GM23338 (cell line): ENCODE results near the gene RPL31. TPM values are rescaled to one million over a fixed set of nuclear protein-coding genes. Genes with fewer than 3 reads are reported as not detected.

Experiments
- ATAC-seq: fragments of 200-7000 bp; cut with Tn5 transposase; 3 replicates; pipeline ENCODE4 v1.9.1; 2020
- DNase-seq: peaks from one replicate; pipeline ENCODE4 v3.0.0-alpha.2; 2015; ENCODE audit warnings: low spot score
- H2AFZ ChIP-seq: fragments of 200-600 bp; sonication (generic); 2 replicates; pipeline ENCODE4 v1.8.0; 2016; ENCODE audit warnings: antibody characterized with exemption, mild to moderate bottlenecking, moderate library complexity
- H3F3A ChIP-seq: fragments of 200-600 bp; sonication (generic); replicated peaks from 2 replicates; pipeline ENCODE4 v1.8.0; 2017; ENCODE audit warnings: antibody characterized with exemption, mixed run types, low read depth
- H3K27ac ChIP-seq: fragments of 200-600 bp; sonication (generic); 2 replicates; pipeline ENCODE4 v1.6.1; 2016; ENCODE audit warnings: low read depth
- H3K27me3 ChIP-seq: fragments of 200-600 bp; sonication (generic); 2 replicates; pipeline ENCODE4 v1.8.0; 2016; ENCODE audit warnings: mild to moderate bottlenecking, mixed run types, moderate library complexity; ENCODE audit not compliant: insufficient read depth
- H3K36me3 ChIP-seq: fragments of 200-600 bp; sonication (generic); 2 replicates; pipeline ENCODE4 v1.8.0; 2016; ENCODE audit warnings: mild to moderate bottlenecking; ENCODE audit not compliant: insufficient read depth
- H3K4me1 ChIP-seq: fragments of 200-600 bp; sonication (generic); 2 replicates; pipeline ENCODE4 v1.8.0; 2016; ENCODE audit warnings: mild to moderate bottlenecking, moderate library complexity; ENCODE audit not compliant: insufficient read depth
- H3K4me2 ChIP-seq: fragments of 200-600 bp; sonication (generic); 2 replicates; pipeline ENCODE4 v1.7.1; 2017; ENCODE audit warnings: mixed run types
- H3K4me3 ChIP-seq: fragments of 200-600 bp; sonication (generic); 2 replicates; pipeline ENCODE4 v1.6.1; 2016; ENCODE audit warnings: mixed run types
- H3K79me2 ChIP-seq: fragments of 200-600 bp; sonication (generic); replicated peaks from 2 replicates; pipeline ENCODE4 v1.8.0; 2017; ENCODE audit warnings: mild to moderate bottlenecking; ENCODE audit not compliant: insufficient read depth
- H3K9me2 ChIP-seq: fragments of 200-600 bp; sonication (generic); 2 replicates; pipeline ENCODE4 v1.8.0; 2017; ENCODE audit not compliant: insufficient read depth
- H4K20me1 ChIP-seq: fragments of 200-600 bp; sonication (generic); replicated peaks from 2 replicates; pipeline ENCODE4 v1.8.0; 2017; ENCODE audit warnings: mild to moderate bottlenecking; ENCODE audit not compliant: insufficient read depth
- H3K27ac Mint-ChIP-seq: 2 replicates; pipeline ENCODE4 v1.8.0; 2020; ENCODE audit warnings: inconsistent platforms, mild to moderate bottlenecking, moderate library complexity, mixed read lengths
- H3K27me3 Mint-ChIP-seq: 3 replicates; pipeline ENCODE4 v1.8.0; 2022; ENCODE audit warnings: low read depth, mild to moderate bottlenecking, moderate library complexity, mixed read lengths, inconsistent platforms; ENCODE audit not compliant: insufficient read depth, poor library complexity
- H3K36me3 Mint-ChIP-seq: 3 replicates; pipeline ENCODE4 v1.8.0; 2021; ENCODE audit warnings: low read depth, mild to moderate bottlenecking, inconsistent platforms, moderate library complexity, mixed read lengths
- H3K4me1 Mint-ChIP-seq: 3 replicates; pipeline ENCODE4 v1.8.0; 2020; ENCODE audit warnings: mild to moderate bottlenecking, inconsistent platforms, mixed read lengths
- H3K4me3 Mint-ChIP-seq: 3 replicates; pipeline ENCODE4 v1.8.0; 2021; ENCODE audit warnings: moderate library complexity, mild to moderate bottlenecking, inconsistent platforms, mixed read lengths
- H3K9me3 Mint-ChIP-seq: 3 replicates; pipeline ENCODE4 v1.8.0; 2020; ENCODE audit warnings: moderate library complexity, mild to moderate bottlenecking, inconsistent platforms, mixed read lengths
- CREB1 ChIP-seq: fragments of 250-450 bp; sonication (Bioruptor Pico); IDR thresholded peaks from 2 replicates; pipeline ENCODE4 v1.5.0; 2020; ENCODE audit warnings: low read depth, mild to moderate bottlenecking, moderate library complexity
- EZH2 ChIP-seq: fragments of 200-600 bp; sonication (generic); IDR thresholded peaks from one replicate; pipeline ENCODE4 v1.8.0; 2017; ENCODE audit warnings: antibody characterized with exemption, mild to moderate bottlenecking, low read depth; ENCODE audit not compliant: unreplicated experiment
- JUNB ChIP-seq: IDR thresholded peaks from one replicate; pipeline ENCODE4 v1.6.1; 2016; ENCODE audit warnings: antibody characterized with exemption; ENCODE audit not compliant: unreplicated experiment
- REST ChIP-seq: IDR thresholded peaks from one replicate; pipeline ENCODE4 v1.6.1; 2018; ENCODE audit warnings: antibody characterized with exemption; ENCODE audit not compliant: unreplicated experiment
- STAT1 ChIP-seq: IDR thresholded peaks from one replicate; pipeline ENCODE4 v1.6.1; 2016; ENCODE audit warnings: antibody characterized with exemption; ENCODE audit not compliant: unreplicated experiment
- polyA plus RNA-seq: library from polyadenylated mRNA; unstranded; fragments of >200 nt; fragmentation: Nextera tagmentation; extraction: Ambion mirVana; gene quantifications from 2 replicates; pipeline ENCODE4 v1.2.1, GENCODE V29; 2016
- total RNA-seq: library from RNA; depleted of rRNA; stranded (reverse); fragments of >200 nt; shearing (Covaris generic); gene quantifications from 2 replicates; pipeline ENCODE4 v1.2.3, GENCODE V29; 2014
- TF ChIP-seq, protein P1 (sequence below): fragments of 250-450 bp; sonication (Bioruptor Pico); IDR thresholded peaks from 2 replicates; pipeline ENCODE4 v1.5.0; 2020; ENCODE audit warnings: mild to moderate bottlenecking, moderate library complexity
- TF ChIP-seq, protein P2 (sequence below), 2 experiments: fragments of 200-600 bp in 1 of 2; sonication (generic) in 1 of 2; conservative IDR thresholded peaks; 2 replicates each; pipeline versions ENCODE4 v1.5.1 to v1.6.1; 2016 to 2017; ENCODE audit warnings: antibody characterized with exemption in 2 of 2, low read depth in 2 of 2, mild to moderate bottlenecking in 2 of 2, moderate library complexity in 1 of 2

The RPL31 gene
- total and polyA plus RNA-seq, 2 experiments from 2014 or later = 819 to 3,213 TPM

DNA sequence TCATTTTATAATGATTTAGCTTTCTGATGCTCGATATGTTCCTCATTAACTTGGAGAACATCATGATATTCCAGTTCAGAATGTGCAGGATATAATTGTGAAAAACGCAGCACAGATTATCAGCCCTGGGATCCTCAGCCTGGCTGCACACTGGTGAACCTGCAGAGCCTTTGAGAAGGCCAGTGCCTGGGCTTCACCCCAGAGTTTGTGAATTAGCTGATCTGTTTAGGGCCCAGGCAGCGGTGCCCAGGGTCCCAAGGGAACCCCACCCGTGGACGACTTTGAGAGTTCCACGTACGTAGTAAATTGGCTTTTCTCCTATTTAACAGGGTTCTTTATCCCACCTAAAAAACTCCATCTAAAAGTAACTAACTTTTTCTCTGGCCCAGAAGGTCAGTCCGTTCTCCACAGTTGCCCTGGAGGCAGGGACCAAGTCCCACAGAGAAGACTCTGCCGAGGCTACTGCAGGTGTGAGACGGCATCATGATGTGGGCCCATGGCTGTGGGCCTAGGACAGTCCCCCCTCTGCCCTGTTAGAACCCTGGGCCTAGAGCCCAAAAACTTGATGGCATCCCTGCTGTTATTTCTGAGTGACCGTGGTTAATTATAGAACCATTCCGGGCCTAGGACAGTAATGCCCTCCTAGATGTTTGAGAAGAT, 39.6 kb upstream of the RPL31 start (continued):
- TF ChIP-seq, protein P1, sequence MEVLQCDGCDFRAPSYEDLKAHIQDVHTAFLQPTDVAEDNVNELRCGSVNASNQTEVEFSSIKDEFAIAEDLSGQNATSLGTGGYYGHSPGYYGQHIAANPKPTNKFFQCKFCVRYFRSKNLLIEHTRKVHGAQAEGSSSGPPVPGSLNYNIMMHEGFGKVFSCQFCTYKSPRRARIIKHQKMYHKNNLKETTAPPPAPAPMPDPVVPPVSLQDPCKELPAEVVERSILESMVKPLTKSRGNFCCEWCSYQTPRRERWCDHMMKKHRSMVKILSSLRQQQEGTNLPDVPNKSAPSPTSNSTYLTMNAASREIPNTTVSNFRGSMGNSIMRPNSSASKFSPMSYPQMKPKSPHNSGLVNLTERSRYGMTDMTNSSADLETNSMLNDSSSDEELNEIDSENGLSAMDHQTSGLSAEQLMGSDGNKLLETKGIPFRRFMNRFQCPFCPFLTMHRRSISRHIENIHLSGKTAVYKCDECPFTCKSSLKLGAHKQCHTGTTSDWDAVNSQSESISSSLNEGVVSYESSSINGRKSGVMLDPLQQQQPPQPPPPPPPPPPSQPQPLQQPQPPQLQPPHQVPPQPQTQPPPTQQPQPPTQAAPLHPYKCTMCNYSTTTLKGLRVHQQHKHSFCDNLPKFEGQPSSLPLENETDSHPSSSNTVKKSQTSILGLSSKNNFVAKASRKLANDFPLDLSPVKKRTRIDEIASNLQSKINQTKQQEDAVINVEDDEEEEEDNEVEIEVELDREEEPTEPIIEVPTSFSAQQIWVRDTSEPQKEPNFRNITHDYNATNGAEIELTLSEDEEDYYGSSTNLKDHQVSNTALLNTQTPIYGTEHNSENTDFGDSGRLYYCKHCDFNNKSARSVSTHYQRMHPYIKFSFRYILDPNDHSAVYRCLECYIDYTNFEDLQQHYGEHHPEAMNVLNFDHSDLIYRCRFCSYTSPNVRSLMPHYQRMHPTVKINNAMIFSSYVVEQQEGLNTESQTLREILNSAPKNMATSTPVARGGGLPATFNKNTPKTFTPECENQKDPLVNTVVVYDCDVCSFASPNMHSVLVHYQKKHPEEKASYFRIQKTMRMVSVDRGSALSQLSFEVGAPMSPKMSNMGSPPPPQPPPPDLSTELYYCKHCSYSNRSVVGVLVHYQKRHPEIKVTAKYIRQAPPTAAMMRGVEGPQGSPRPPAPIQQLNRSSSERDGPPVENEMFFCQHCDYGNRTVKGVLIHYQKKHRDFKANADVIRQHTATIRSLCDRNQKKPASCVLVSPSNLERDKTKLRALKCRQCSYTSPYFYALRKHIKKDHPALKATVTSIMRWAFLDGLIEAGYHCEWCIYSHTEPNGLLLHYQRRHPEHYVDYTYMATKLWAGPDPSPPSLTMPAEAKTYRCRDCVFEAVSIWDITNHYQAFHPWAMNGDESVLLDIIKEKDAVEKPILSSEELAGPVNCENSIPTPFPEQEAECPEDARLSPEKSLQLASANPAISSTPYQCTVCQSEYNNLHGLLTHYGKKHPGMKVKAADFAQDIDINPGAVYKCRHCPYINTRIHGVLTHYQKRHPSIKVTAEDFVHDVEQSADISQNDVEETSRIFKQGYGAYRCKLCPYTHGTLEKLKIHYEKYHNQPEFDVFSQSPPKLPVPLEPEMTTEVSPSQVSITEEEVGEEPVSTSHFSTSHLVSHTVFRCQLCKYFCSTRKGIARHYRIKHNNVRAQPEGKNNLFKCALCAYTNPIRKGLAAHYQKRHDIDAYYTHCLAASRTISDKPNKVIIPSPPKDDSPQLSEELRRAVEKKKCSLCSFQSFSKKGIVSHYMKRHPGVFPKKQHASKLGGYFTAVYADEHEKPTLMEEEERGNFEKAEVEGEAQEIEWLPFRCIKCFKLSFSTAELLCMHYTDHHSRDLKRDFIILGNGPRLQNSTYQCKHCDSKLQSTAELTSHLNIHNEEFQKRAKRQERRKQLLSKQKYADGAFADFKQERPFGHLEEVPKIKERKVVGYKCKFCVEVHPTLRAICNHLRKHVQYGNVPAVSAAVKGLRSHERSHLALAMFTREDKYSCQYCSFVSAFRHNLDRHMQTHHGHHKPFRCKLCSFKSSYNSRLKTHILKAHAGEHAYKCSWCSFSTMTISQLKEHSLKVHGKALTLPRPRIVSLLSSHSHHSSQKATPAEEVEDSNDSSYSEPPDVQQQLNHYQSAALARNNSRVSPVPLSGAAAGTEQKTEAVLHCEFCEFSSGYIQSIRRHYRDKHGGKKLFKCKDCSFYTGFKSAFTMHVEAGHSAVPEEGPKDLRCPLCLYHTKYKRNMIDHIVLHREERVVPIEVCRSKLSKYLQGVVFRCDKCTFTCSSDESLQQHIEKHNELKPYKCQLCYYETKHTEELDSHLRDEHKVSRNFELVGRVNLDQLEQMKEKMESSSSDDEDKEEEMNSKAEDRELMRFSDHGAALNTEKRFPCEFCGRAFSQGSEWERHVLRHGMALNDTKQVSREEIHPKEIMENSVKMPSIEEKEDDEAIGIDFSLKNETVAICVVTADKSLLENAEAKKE (CRISPR knock-in tag) = no peak
- TF ChIP-seq EZH2 (no peak), JUNB (no peak), REST (no peak)

DNA sequence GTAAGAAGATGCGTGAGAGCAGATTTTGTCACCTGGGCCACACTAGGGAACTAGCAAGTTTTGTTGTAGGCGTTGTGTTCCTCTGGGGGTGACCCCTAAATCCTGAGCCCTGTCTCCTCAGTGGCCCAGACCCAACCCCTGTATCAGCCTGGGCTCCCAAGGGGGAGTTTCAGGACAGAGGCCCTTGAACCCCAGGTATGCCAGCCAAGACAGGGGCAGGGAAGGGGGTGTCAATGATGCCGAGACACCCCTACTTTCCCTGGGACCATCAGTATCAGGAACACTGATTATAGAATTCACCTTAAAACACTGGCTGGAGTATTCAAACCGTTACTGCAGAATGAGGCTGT, 39.1 kb upstream of the RPL31 start:
- Histone ChIP-seq H4K20me1 (no peaks in the 10 kb centered on the region), H3K4me2 (no peak overlapping the region), H2AFZ (no peak overlapping the region), H3K79me2 (no peaks in the 10 kb centered on the region), H3K4me3 (no peak overlapping the region), H3K27ac (no peak overlapping the region), H3K9me2 (peaks cover 8% of the 10 kb centered on the region; the same call in 1 of the 2 replicates), H3K36me3 (no peaks in the 10 kb centered on the region), H3K4me1 (no peaks in the 10 kb centered on the region), H3F3A (no peaks in the 10 kb centered on the region), H3K27me3 (no peaks in the 10 kb centered on the region)
- ATAC-seq (no peak), DNase-seq (no peak)
- Mint-ChIP-seq H3K36me3 (no peaks in the 10 kb centered on the region), H3K27me3 (peaks cover 3% of the 10 kb centered on the region), H3K9me3 (no peaks in the 10 kb centered on the region), H3K27ac (no peak overlapping the region), H3K4me1 (peaks cover 9% of the 10 kb centered on the region), H3K4me3 (no peak overlapping the region)
- TF ChIP-seq, protein P2, sequence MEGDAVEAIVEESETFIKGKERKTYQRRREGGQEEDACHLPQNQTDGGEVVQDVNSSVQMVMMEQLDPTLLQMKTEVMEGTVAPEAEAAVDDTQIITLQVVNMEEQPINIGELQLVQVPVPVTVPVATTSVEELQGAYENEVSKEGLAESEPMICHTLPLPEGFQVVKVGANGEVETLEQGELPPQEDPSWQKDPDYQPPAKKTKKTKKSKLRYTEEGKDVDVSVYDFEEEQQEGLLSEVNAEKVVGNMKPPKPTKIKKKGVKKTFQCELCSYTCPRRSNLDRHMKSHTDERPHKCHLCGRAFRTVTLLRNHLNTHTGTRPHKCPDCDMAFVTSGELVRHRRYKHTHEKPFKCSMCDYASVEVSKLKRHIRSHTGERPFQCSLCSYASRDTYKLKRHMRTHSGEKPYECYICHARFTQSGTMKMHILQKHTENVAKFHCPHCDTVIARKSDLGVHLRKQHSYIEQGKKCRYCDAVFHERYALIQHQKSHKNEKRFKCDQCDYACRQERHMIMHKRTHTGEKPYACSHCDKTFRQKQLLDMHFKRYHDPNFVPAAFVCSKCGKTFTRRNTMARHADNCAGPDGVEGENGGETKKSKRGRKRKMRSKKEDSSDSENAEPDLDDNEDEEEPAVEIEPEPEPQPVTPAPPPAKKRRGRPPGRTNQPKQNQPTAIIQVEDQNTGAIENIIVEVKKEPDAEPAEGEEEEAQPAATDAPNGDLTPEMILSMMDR (conservative IDR thresholded peaks at IDR 0.05; ENCODE audit: low read depth in 2 of 2) = no peak
- no peak for TF ChIP-seq REST
- TF ChIP-seq STAT1 = no peak
- no peak for TF ChIP-seq CREB1 (CRISPR knock-in tag)
